HG03108 (cell line): Measurements from ENCODE around the gene PRKD1.

ENCODE experiments used
- ATAC-seq: cut with Tn5 transposase; IDR thresholded peaks from one replicate; pipeline ENCODE4 v1.9.1; 2021; ENCODE audit warnings: moderate library complexity; ENCODE audit not compliant: unreplicated experiment

Gene PRKD1

DNA sequence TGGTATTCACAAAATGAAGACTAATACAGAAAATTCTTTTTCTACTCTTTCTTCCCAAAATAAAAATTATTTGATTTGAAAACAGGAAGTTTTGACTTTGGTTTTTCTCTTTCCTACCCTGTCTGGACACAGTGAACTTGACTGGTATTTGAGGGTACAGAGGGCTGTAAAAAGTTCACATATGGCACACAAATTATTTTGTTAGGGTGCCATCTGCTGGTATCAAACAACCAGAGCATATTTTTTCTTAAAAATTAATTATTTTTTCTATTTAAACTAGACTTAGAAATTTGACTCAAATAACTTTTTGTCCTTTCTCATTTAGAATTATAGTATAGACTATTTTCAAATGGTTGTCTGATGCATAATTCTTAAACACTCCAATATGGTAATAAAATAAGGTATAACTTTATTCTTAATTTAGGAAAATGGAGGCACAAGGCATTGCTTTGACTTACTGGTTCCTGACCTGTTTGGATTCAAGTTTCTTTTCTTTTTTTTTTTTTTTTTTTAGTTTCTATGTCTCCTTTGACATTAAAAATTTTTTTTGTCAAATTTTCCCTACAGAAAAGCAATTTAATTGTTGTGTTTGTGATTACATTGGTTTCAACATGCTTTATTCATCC lies 390.6 kb downstream of the PRKD1 start:
- ATAC-seq, result no peak

DNA sequence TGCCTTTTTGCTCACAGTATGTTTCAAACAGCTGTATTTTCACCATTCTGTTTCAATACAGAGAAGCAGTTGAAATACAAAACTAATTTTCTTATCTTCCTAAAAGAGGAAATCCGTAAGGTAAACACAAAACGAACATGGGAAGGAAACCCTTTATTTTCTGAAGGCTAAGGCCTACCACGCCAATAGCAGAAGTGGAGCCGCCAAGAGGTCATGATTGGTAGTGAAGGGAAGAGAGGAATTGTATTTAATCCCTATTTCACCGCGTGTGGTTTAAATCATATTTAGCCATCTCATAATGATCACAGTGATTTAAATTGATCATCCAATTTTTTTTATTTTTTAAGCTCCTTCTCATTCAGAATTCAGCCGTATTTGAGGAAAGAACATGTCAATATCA lies 398.2 kb downstream of the PRKD1 start:
- ATAC-seq, result no peak

DNA sequence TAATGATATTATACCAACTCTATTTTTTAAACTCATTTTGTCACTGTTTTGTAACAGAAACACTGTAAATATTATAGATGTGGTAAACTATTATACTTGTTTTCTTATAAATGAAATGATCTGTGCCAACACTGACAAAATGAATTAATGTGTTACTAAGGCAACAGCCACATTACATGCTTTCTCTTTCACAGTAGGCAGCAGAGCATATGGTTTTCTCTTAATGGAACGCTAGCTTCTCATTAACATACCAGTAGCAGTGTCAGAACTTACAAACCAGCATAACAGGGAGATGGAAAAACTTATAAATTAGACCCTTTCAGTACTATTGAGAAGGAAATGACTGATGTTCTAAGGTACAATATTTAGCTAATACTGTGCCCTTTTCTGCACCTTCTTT lies 398.8 kb downstream of the PRKD1 start:
- no peak for ATAC-seq

DNA sequence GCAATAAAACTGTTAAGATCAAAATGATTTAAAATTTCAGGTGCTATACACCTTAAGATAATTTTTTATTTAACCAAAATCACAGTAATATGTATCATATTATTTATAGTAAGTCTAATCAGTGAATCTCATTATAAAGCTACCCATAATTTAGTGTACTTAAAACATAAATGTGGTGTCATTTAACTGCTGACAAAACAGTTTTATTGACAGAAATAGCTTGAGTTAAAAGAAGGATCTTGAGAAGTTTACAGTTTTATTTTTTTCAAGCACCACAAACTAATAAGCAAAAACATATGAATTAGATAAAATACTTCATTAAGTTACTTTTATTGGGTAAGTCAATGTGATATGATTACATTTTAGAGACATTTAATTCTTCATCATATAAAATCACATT lies 400.4 kb downstream of the PRKD1 start:
- ATAC-seq, result no peak
